Skeletal muscle satellite cell (primary cell): ENCODE data around the gene CRABP1.

Experiments used
- H3K27me3 ChIP-seq: 2 replicates; pipeline ENCODE4 v1.7.0; 2013; ENCODE audit warnings: low read length; ENCODE audit not compliant: control insufficient read depth, insufficient read depth
- H3K36me3 ChIP-seq: 2 replicates; pipeline ENCODE4 v1.7.0; 2013; ENCODE audit warnings: mild to moderate bottlenecking, control low read depth, low read length; ENCODE audit not compliant: insufficient read depth
- H3K4me1 ChIP-seq: 2 replicates; pipeline ENCODE4 v1.7.0; 2013; ENCODE audit warnings: low read length; ENCODE audit not compliant: control insufficient read depth, insufficient read depth
- H3K4me2 ChIP-seq: 2 replicates; pipeline ENCODE4 v1.7.0; 2013; ENCODE audit warnings: mild to moderate bottlenecking, low read length
- H3K4me3 ChIP-seq: 2 replicates; pipeline ENCODE4 v1.7.0; 2013; ENCODE audit warnings: low read length
- H3K9ac ChIP-seq: 2 replicates; pipeline ENCODE4 v1.7.0; 2013; ENCODE audit warnings: mild to moderate bottlenecking, low read depth, low read length, moderate library complexity
- H3K9me3 ChIP-seq: replicated peaks from 2 replicates; pipeline ENCODE4 v1.7.0; 2013; ENCODE audit warnings: mild to moderate bottlenecking, control low read depth, low read length

CRABP1 gene

DNA sequence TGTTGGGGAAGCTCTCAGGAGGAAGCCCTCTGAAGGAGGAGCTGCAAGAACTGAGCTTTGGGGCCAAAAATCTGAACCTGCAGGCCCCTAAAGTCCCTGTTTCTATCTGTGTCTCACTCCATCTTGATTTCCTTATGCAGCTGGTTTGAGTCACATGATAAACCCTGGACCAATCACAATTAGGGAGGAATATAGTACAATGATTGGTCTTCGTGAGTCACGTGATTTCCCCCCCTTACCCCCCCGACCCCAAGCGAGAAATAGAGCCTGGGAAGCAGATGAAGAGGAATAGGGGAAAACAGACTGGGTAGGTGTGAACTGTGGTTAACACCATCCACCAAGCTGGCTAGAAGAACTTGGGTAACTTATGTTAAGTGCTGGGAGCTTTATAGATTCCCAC is 12.9 kb downstream of the CRABP1 start:
- Histone ChIP-seq H3K4me3 (no peak overlapping the region), H3K27me3 (peaks cover 46% of the 10 kb centered on the region), H3K36me3 (no peaks in the 10 kb centered on the region), H3K9ac (no peak overlapping the region), H3K4me1 (no peaks in the 10 kb centered on the region), H3K4me2 (no peak overlapping the region), H3K9me3 (no peaks in the 10 kb centered on the region)

DNA sequence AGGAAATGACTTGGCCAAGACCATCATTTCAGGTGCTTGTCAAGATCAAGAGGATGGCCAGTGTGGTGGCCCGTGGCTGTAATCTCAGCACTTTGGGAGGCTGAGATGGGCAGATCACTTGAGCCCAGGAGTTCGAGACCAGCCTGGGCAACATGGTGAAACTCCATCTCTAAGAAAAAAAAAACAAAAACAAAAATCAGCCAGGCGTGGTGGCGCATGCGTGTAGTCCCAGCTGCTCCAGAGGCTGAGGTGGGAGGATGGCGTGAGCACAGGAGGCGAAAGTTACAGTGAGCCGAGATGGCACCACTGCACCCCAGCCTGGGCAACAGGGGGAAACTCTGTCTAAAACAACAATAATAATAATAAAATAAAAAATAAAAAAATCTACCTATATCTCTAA is 15.0 kb downstream of the CRABP1 start:
- Histone ChIP-seq H3K4me3 (no peak overlapping the region), H3K36me3 (no peaks in the 10 kb centered on the region), H3K4me1 (no peaks in the 10 kb centered on the region), H3K27me3 (peaks cover 48% of the 10 kb centered on the region), H3K4me2 (no peak overlapping the region), H3K9me3 (no peaks in the 10 kb centered on the region), H3K9ac (no peak overlapping the region)

DNA sequence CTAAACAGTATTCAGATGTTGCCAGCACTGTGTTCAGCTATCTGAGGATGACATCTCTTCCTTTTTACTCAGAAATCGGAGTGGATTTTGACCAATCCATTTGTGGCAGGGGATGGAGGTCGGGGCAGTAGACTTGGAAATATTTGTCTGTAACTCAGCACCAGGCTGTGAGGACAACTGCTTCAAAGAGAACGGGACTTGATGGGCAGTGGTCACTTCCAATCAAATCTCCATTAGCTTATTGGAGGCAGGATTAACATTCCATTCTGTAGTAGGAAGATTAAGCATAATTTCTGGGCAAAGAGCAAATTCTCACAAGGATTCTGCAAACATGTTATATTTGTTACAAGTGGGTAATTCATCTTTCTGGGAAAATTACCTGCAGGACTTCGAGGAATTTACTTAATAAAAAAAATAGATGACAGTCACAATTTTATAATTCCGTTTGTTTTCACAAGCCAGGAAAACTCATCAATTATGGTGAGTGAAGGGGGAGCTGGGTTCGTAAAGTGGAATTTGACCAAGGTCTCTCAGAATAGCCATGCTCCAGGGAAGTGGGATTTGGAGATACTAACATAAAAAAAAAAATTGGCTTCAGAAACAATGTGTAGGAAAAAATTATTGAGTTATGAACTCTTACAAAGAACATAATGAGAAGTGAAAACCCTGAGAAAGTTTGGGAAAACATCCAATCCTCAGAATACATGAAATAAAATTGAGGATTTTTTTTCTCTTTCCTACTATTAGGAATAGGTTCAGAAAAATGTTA is 18.1 kb downstream of the CRABP1 start:
- no peak overlapping the region for H3K9ac ChIP-seq
- H3K9me3 ChIP-seq: no peaks in the 10 kb centered on the region
- H3K27me3 ChIP-seq: peaks cover 77% of the 10 kb centered on the region
- no peaks in the 10 kb centered on the region for H3K36me3 ChIP-seq
- H3K4me2 ChIP-seq: no peak overlapping the region
- H3K4me1 ChIP-seq: no peaks in the 10 kb centered on the region
- H3K4me3 ChIP-seq: no peak overlapping the region

DNA sequence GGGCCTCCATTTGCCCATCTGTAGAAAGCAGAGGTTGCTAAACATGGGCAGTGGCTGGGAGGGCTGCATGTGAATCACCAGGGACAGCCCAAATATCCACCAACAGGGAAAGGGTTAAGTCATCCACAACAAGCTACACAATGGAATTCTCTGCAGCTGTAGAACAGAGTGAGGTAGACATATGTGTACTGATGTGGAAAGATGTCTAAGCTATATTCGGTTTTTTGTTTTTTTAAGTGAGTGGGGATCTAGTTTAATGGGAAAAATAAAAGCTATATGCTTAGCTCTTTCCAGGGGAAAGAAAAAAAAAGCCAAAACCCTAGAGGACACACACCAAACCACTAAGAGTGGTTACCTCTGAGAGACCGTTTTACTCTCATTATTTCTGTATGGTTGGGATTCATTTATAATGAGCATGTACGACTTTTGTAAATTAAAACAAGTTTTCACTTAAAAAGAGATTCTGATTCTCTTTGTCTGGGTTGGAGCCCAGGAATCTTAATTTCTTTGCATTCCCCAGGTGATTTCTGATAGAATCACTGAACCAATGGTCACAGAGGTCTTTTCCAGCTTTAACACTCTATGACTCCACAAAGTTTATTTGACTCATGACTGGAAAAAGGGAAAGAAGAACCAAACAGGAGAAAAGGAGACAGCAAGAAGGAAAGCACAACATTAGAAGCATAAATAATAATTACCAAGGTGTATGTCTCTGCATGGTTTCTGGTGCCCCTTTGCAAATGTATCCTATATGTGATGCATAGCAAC is 19.1 kb downstream of the CRABP1 start:
- no peak overlapping the region for H3K4me3 ChIP-seq
- no peak overlapping the region for H3K4me2 ChIP-seq
- peaks cover 86% of the 10 kb centered on the region for H3K27me3 ChIP-seq
- no peaks in the 10 kb centered on the region for H3K9me3 ChIP-seq
- no peaks in the 10 kb centered on the region for H3K4me1 ChIP-seq
- no peaks in the 10 kb centered on the region for H3K36me3 ChIP-seq
- no peak overlapping the region for H3K9ac ChIP-seq

DNA sequence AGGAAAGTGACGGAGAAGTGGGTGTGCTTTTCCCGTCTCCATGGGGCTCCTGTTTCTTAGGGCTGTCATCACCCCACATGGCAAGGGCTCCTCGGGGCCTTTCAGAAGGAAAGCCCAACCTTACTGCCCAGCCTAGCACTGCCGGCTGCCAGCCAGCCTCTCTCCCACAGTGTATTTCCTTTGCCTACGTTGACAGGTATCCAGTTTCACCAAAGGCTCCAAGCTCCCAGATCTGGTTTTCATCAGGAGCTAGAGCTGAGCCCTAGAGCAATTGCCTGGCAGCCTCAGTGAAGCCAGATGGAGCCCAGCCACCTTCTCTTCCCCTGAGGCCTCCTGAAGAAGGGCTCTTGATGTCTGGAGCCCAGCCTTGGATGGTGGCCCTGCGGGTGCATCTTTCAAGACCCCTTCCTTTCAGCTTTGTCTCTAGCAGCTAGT is 20.2 kb downstream of the CRABP1 start:
- Histone ChIP-seq H3K4me1 (no peaks in the 10 kb centered on the region), H3K27me3 (peaks cover 86% of the 10 kb centered on the region), H3K36me3 (no peaks in the 10 kb centered on the region), H3K9me3 (no peaks in the 10 kb centered on the region), H3K9ac (no peak overlapping the region), H3K4me3 (no peak overlapping the region), H3K4me2 (no peak overlapping the region)

DNA sequence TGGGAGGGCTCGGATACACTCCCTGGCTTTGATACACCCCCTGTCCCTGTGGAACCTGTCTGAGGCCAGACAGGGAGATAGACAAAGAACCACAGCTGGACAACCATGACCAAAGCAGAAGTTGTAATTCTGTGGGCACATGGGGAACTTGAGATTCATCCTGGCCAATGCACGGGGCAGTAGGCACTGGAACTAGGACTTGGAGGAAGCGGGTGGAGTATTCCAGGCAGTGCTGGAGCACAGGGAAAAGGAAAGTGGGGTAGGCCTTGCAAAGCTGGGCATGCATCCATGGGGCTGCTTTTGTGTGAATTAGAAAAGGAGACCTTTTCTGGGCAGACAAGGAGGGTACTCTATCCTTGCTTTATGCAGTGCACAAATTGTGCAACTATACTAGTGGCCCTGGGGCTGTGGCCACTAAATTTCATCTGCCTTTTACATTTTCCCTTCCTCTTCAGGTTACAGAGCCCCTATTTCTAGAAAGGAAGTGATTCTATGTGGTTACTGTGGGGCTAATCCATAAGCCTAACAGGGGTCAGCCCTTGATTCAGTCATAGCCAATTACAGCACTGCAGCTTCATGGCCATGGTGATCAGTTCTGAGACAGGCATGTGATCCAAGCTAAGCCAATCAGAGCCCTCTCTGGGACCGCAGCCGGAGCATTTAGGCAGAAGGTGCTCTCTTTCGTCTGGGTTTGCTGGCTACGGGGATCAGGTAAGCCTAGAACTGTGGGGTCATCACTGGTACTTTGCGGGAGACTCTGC is 21.0 kb downstream of the CRABP1 start:
- H3K36me3 ChIP-seq: no peaks in the 10 kb centered on the region
- no peaks in the 10 kb centered on the region for H3K9me3 ChIP-seq
- H3K27me3 ChIP-seq: peaks cover 88% of the 10 kb centered on the region
- H3K9ac ChIP-seq: no peak overlapping the region
- H3K4me3 ChIP-seq: no peak overlapping the region
- no peak overlapping the region for H3K4me2 ChIP-seq
- no peaks in the 10 kb centered on the region for H3K4me1 ChIP-seq

DNA sequence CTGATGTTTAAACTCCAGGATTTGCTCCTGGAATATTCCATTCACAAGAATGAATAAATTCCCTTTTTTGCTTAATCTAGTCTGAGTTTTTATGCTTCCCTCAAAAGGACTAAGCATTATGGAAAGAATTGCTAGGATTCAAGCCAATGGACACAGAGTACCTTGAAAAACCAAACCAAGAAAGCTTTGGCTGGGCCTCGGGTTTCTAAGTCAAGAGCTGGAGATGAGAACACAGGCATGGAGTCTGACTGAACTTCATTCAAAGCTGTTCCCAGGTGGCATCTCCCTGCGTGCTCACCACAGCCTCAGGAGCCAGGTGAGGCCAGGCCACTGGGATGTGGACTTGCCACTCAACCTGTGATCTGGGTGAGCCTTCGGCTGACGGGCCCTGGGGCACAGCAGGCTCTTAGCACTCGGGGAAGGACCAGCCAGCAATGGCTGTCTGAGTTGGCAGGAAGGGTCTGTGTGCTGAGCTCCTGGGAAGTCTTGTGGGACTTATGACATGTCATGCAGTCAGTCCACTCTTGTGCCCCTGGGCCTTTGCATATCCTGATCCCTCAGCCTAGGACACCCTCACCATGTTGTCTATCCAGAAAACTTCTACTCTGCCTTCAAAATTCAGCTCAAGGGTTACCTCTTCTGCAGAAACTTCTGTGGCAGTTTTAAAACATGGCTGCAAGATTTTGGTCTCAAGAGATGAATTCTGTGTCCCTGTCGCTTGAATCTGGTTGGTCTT is 21.8 kb downstream of the CRABP1 start:
- Histone ChIP-seq H3K36me3 (no peaks in the 10 kb centered on the region), H3K4me3 (no peak overlapping the region), H3K9ac (no peak overlapping the region), H3K9me3 (no peaks in the 10 kb centered on the region), H3K27me3 (peaks cover 84% of the 10 kb centered on the region), H3K4me2 (no peak overlapping the region), H3K4me1 (no peaks in the 10 kb centered on the region)

DNA sequence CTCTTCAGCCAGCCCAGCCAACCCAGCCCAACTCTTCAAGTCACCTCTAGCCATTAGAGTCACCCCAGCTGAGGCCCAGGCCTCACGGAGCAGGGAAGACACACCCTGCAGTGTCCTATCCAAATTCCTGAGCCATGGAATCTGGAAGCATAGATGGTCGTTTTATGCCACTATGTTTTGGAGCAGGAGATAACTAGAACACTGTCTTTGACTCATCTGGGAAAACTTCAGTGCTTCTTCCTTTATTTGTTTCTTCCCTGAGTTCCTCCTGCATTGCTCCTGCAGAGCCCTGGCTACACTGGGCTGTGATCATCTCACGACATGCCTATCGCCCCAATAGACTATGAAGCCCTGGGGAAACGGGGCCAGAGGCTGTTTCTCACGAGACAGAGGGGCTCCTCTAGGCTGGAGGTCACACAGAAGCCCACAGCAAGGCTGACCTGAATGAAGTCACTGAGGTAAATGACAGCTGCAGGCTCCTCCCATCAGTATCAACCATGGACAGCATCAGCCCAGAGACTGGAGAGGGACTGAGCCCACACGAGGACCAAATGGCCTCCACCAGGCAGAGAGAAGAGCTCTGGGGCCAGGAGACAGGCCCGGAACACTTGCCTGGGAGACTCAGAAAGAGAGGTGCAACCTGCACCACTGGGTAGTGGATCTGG is 22.7 kb downstream of the CRABP1 start:
- H3K9me3 ChIP-seq: no peaks in the 10 kb centered on the region
- H3K4me1 ChIP-seq: no peaks in the 10 kb centered on the region
- H3K27me3 ChIP-seq: peaks cover 75% of the 10 kb centered on the region
- no peak overlapping the region for H3K9ac ChIP-seq
- no peak overlapping the region for H3K4me2 ChIP-seq
- H3K36me3 ChIP-seq: no peaks in the 10 kb centered on the region
- no peak overlapping the region for H3K4me3 ChIP-seq

DNA sequence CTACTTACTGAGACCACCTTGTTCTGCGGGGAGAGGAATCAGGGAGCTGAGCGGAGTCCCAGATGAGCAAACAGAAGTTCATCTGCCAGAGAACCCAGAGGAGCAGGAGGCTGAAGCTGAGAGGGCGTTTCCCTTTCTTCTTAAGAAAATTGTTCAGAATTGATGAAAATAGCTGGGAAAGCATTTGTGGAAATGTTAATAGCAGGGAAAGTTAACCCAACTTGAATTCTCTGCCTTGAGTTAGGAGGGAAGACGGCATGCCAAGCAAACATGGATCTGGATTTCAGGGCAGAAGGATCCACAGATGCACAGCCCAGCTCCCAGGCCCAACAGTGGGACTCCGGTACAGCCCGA is 23.2 kb downstream of the CRABP1 start:
- H3K4me2 ChIP-seq: no peak overlapping the region
- H3K9me3 ChIP-seq: no peaks in the 10 kb centered on the region
- H3K4me3 ChIP-seq: no peak overlapping the region
- H3K36me3 ChIP-seq: no peaks in the 10 kb centered on the region
- H3K9ac ChIP-seq: no peak overlapping the region
- H3K27me3 ChIP-seq: peaks cover 74% of the 10 kb centered on the region
- no peaks in the 10 kb centered on the region for H3K4me1 ChIP-seq

DNA sequence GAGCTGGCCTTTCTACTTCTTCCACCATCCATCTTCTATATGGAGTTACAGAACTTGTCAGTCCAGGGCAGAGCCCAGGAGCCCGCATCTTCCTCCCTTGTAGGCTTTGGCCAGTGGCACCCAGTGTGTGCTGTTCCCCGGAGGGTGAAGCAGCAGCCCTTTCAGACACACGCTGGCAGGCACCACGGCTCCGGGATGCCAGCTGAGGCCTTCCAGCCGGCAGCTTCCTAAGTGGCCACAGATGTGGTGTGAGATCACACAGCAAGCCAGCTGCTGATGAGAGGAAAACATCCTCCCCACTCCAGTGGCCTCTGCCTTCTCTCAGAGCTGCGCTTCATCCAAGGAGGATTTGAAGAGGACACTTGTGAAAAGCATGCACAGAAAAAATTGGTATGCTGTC is 24.1 kb downstream of the CRABP1 start:
- Histone ChIP-seq H3K9ac (no peak overlapping the region), H3K4me3 (no peak overlapping the region), H3K36me3 (no peaks in the 10 kb centered on the region), H3K4me1 (no peaks in the 10 kb centered on the region), H3K9me3 (no peaks in the 10 kb centered on the region), H3K4me2 (no peak overlapping the region), H3K27me3 (peaks cover 70% of the 10 kb centered on the region)

DNA sequence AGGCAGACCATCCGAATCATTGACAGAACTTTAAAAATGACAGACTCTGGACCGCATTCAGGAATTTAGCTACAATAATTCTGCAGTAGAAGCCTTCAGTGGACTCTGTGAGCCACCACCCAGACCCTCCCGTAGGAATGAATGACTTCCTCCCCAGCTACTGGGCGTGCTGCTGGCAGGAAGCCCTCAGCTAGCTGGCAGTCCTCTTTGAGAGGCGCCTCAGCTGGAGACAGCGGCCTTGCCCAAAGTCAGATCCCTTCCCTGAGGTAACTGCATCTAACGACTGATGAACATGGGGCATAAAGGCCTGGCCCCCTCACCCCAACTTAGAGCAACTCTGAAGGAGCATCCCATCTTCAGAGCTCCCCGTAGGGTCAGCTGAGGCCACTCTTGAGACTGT is 25.8 kb downstream of the CRABP1 start:
- Histone ChIP-seq H3K27me3 (peaks cover 69% of the 10 kb centered on the region), H3K9me3 (no peaks in the 10 kb centered on the region), H3K4me3 (no peak overlapping the region), H3K4me2 (no peak overlapping the region), H3K4me1 (no peaks in the 10 kb centered on the region), H3K36me3 (no peaks in the 10 kb centered on the region), H3K9ac (no peak overlapping the region)
